DND-41 (cell line): ENCODE data around the gene STX1B.

ENCODE experiments used
- ATAC-seq: fragments of 200-7000 bp; cut with Tn5 transposase; 3 replicates; pipeline ENCODE4 v1.9.1; 2021; ENCODE audit warnings: low read depth; ENCODE audit not compliant: insufficient read depth
- DNase-seq: peaks from one replicate; pipeline ENCODE4 v3.0.0-alpha.2; 2020
- H2AFZ ChIP-seq: 2 replicates; pipeline ENCODE4 v1.6.0; 2012; ENCODE audit warnings: low read depth, low read length
- H3K27ac ChIP-seq: 2 replicates; pipeline ENCODE4 v1.5.1; 2012; ENCODE audit warnings: low read length, inconsistent platforms
- H3K27me3 ChIP-seq: fragments of 200-600 bp; sonication (generic); 2 replicates; pipeline ENCODE4 v1.6.0; 2012; ENCODE audit warnings: low read length, mild to moderate bottlenecking, inconsistent platforms; ENCODE audit not compliant: insufficient read depth, poor library complexity
- H3K36me3 ChIP-seq: 2 replicates; pipeline ENCODE4 v1.5.1; 2012; ENCODE audit warnings: low read length, inconsistent platforms; ENCODE audit not compliant: insufficient read depth
- H3K4me1 ChIP-seq: 2 replicates; pipeline ENCODE4 v1.5.1; 2012; ENCODE audit warnings: mild to moderate bottlenecking, low read length; ENCODE audit not compliant: insufficient read depth
- H3K4me2 ChIP-seq: 2 replicates; pipeline ENCODE4 v1.6.0; 2012; ENCODE audit warnings: mild to moderate bottlenecking, moderate library complexity, low read length, inconsistent platforms; ENCODE audit not compliant: insufficient read depth
- H3K4me3 ChIP-seq, 2 experiments: fragments of 200-600 bp in 1 of 2; shearing (Covaris generic) in 1 of 2; 2 replicates each; pipeline ENCODE4 v1.5.1; 2012 to 2016; ENCODE audit warnings: inconsistent platforms in 2 of 2, low read length in 2 of 2, mild to moderate bottlenecking in 2 of 2, low read depth in 1 of 2, moderate library complexity in 1 of 2
- H3K79me2 ChIP-seq: 2 replicates; pipeline ENCODE4 v1.6.0; 2012; ENCODE audit warnings: low read length, inconsistent platforms; ENCODE audit not compliant: insufficient read depth
- H3K9ac ChIP-seq: 2 replicates; pipeline ENCODE4 v1.6.0; 2012; ENCODE audit warnings: low read depth, mild to moderate bottlenecking, inconsistent platforms, low read length, moderate library complexity
- H3K9me3 ChIP-seq: 2 replicates; pipeline ENCODE4 v1.5.1; 2012; ENCODE audit warnings: low read length, moderate library complexity, mild to moderate bottlenecking, inconsistent platforms; ENCODE audit not compliant: insufficient read depth, severe bottlenecking
- H4K20me1 ChIP-seq: 2 replicates; pipeline ENCODE4 v1.6.0; 2012; ENCODE audit warnings: low read length; ENCODE audit not compliant: insufficient read depth
- EZH2 ChIP-seq: IDR thresholded peaks from 3 replicates; pipeline ENCODE4 v1.6.1; 2012; ENCODE audit warnings: borderline replicate concordance, low read depth, mild to moderate bottlenecking, moderate library complexity, low read length, inconsistent platforms; ENCODE audit not compliant: severe bottlenecking
- TF ChIP-seq, protein P1 (sequence below): IDR thresholded peaks from 2 replicates; pipeline ENCODE4 v1.5.1; 2012; ENCODE audit warnings: borderline replicate concordance, low read length, moderate library complexity, mild to moderate bottlenecking; ENCODE audit not compliant: poor library complexity, severe bottlenecking; ENCODE audit errors: extremely low read depth

Gene STX1B

DNA sequence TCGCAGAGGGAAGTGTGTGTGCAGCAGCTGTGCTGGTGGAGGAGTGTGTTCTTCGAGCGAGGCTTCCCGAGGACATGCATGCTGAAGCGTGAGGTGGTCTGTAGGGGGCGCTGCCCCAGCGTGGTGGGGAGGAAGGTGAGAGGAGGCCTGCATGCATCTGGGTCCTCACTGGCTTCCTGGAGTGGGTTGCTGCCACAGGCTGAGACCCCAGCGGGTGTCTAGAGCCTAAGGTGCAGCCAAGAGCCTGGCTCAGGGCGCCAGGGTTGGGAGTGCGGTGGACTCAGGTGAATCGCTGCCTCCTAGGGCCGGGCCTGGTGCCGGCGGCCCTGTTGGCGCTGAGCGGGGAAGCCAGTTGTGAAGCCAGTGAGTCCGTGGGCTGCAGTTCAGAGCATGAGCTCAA, 32.9 kb downstream of the STX1B start:
- Histone ChIP-seq H3K4me1 (no peaks in the 10 kb centered on the region), H3K4me2 (no peak overlapping the region), H3K27me3 (no peaks in the 10 kb centered on the region), H3K36me3 (peaks cover 93% of the 10 kb centered on the region), H4K20me1 (peaks cover 14% of the 10 kb centered on the region), H3K4me3 (no peak overlapping the region), H3K9me3 (no peaks in the 10 kb centered on the region), H3K79me2 (no peaks in the 10 kb centered on the region), H3K27ac (no peak overlapping the region), H2AFZ (no peak overlapping the region), H3K9ac (no peak overlapping the region)
- no peak; the same call in 2 of the 3 replicates for ATAC-seq
- TF ChIP-seq, protein P1, sequence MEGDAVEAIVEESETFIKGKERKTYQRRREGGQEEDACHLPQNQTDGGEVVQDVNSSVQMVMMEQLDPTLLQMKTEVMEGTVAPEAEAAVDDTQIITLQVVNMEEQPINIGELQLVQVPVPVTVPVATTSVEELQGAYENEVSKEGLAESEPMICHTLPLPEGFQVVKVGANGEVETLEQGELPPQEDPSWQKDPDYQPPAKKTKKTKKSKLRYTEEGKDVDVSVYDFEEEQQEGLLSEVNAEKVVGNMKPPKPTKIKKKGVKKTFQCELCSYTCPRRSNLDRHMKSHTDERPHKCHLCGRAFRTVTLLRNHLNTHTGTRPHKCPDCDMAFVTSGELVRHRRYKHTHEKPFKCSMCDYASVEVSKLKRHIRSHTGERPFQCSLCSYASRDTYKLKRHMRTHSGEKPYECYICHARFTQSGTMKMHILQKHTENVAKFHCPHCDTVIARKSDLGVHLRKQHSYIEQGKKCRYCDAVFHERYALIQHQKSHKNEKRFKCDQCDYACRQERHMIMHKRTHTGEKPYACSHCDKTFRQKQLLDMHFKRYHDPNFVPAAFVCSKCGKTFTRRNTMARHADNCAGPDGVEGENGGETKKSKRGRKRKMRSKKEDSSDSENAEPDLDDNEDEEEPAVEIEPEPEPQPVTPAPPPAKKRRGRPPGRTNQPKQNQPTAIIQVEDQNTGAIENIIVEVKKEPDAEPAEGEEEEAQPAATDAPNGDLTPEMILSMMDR = peak; percentile 65
- TF ChIP-seq EZH2 = no peak
- peak; percentile 33 for DNase-seq

DNA sequence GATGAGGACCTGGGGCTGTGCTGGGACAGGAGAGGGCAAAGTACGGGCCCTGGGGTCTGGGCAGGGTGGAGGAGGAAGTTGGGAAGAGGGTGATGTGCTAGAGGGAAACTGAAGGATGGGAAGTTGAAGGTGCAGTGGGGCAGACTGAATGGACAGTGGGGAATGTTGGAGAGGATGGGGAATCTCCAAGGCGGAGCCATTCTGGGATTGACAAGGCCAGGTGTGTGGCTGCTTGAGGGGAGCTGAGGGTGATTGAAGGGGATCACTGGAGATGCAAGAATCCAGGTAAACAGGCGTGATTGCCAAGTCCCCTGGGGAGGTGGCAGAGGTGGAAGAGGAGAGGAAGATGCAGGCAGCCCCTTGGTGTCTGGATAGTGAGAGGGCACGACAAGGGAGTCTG, 34.0 kb downstream of the STX1B start:
- Histone ChIP-seq H3K79me2 (no peaks in the 10 kb centered on the region), H3K36me3 (peaks cover 95% of the 10 kb centered on the region), H3K27me3 (no peaks in the 10 kb centered on the region), H4K20me1 (peaks cover 14% of the 10 kb centered on the region), H2AFZ (no peak overlapping the region), H3K9me3 (no peaks in the 10 kb centered on the region), H3K4me3 (no peak overlapping the region), H3K9ac (no peak overlapping the region), H3K27ac (no peak overlapping the region), H3K4me2 (no peak overlapping the region), H3K4me1 (no peaks in the 10 kb centered on the region)
- TF ChIP-seq, protein P1 = no peak
- TF ChIP-seq EZH2 = no peak
- ATAC-seq = no peak
- no peak for DNase-seq

DNA sequence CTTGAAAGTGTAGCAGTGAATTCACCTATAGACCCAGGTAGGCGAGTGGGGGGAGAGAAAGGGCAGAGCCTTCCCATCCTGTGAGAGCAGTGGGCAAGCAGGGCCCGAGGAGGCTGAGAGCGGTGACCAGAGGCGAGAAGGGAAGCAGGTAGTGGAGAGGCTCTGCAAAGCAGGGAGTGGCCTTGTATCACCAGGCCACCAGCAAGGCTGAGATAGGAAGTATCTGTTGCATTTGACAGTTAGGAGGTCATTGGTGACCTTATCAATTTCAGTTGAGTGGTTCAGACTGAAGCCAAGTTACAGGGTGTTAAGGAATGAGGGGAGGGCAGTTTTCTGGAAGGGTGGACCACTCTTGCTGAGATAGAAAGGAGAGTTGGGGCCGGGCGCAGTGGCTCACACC, 36.1 kb downstream of the STX1B start:
- Histone ChIP-seq H3K36me3 (peaks cover 96% of the 10 kb centered on the region), H3K27ac (no peak overlapping the region), H2AFZ (no peak overlapping the region), H3K9ac (no peak overlapping the region), H3K4me1 (no peaks in the 10 kb centered on the region), H4K20me1 (peaks cover 14% of the 10 kb centered on the region), H3K9me3 (no peaks in the 10 kb centered on the region), H3K79me2 (no peaks in the 10 kb centered on the region), H3K4me3 (no peak overlapping the region), H3K4me2 (no peak overlapping the region), H3K27me3 (no peaks in the 10 kb centered on the region)
- no peak for TF ChIP-seq EZH2
- TF ChIP-seq, protein P1 = no peak
- no peak for DNase-seq
- no peak for ATAC-seq

DNA sequence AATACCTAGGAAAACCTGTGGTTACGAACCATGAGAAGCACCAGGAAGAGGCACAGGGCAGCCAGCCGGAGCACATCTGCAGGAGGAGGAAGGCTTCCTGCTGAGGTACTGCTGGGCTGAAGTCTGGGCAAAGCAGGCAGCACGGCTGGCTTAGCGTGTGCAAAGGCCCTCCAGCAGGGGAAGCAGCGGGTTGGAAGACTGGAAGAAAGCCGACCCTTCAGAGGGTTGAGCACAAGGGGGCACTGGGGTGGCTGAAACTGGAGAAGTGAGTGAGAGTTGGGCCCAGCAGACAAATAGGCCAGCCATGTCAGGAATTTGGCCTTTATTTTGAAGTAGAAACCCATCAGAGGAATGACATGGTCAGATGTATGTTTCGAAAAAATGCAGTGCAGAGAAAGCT, 37.6 kb downstream of the STX1B start:
- H3K4me3 ChIP-seq = no peak overlapping the region
- H3K9me3 ChIP-seq = no peaks in the 10 kb centered on the region
- DNase-seq (no peak), ATAC-seq (no peak)
- no peak overlapping the region for H3K4me2 ChIP-seq
- H4K20me1 ChIP-seq = peaks cover 14% of the 10 kb centered on the region
- 0 out of 2 replicates have a peak, but pooled peaks cover 2% of the 10 kb centered on the region for H3K79me2 ChIP-seq
- H3K27ac ChIP-seq = no peak overlapping the region
- H3K9ac ChIP-seq = no peak overlapping the region
- TF ChIP-seq EZH2 = no peak
- TF ChIP-seq, protein P1 = peak; percentile 28
- peaks cover 95% of the 10 kb centered on the region for H3K36me3 ChIP-seq
- no peak overlapping the region for H2AFZ ChIP-seq
- no peaks in the 10 kb centered on the region for H3K4me1 ChIP-seq
- no peaks in the 10 kb centered on the region for H3K27me3 ChIP-seq
